Adrenal gland (tissue), 5 donors: ENCODE measurements around the gene PARVB.

Experiments used
- POLR2A ChIP-seq, 2 donors: fragments of 450-650 bp; IDR thresholded peaks; one replicate each; pipeline ENCODE4 v1.6.1; 2017; ENCODE audit warnings: antibody characterized with exemption in 2 of 2, mild to moderate bottlenecking in 2 of 2, moderate library complexity in 1 of 2
- TF ChIP-seq, protein P1 (sequence below), 6 experiments: fragments of 450-650 bp in 4 of 6; fragments of 200-600 bp in 2 of 6; sonication (generic) in 1 of 6; IDR thresholded peaks; 1 replicate in 5 of 6; 2 replicates in 1 of 6; pipeline versions ENCODE4 v1.5.1 to v1.8.0; 2016 to 2021; ENCODE audit warnings: antibody characterized with exemption in 6 of 6, mild to moderate bottlenecking in 2 of 6, moderate library complexity in 1 of 6
- donor health status: DM: no; HTN: no; CAD: no.

- TF ChIP-seq, protein P1, sequence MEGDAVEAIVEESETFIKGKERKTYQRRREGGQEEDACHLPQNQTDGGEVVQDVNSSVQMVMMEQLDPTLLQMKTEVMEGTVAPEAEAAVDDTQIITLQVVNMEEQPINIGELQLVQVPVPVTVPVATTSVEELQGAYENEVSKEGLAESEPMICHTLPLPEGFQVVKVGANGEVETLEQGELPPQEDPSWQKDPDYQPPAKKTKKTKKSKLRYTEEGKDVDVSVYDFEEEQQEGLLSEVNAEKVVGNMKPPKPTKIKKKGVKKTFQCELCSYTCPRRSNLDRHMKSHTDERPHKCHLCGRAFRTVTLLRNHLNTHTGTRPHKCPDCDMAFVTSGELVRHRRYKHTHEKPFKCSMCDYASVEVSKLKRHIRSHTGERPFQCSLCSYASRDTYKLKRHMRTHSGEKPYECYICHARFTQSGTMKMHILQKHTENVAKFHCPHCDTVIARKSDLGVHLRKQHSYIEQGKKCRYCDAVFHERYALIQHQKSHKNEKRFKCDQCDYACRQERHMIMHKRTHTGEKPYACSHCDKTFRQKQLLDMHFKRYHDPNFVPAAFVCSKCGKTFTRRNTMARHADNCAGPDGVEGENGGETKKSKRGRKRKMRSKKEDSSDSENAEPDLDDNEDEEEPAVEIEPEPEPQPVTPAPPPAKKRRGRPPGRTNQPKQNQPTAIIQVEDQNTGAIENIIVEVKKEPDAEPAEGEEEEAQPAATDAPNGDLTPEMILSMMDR (IDR thresholded peaks at IDR 0.05) = no peak
- TF ChIP-seq POLR2A (IDR thresholded peaks at IDR 0.05) = no peak
These were observed 112.0 kb downstream of the PARVB start for GRCh38 chr22:44136112-44136511.
